GM12878 (cell line): Measurements from ENCODE around the gene PCID2. TPM values are rescaled to one million over a fixed set of nuclear protein-coding genes. Genes with fewer than 3 reads are reported as not detected.

Source experiments
- ATAC-seq: fragments of 200-7000 bp; cut with Tn5 transposase; 3 replicates; pipeline ENCODE4 v1.9.1; 2020; ENCODE audit warnings: mild to moderate bottlenecking, moderate library complexity
- BruUV-seq: library from RNA; stranded (reverse); fragments of 400-500 nt; replicated peaks from 2 replicates; lab custom pipeline; 2021; lab: Mats Ljungman, UMichigan
- CTCF ChIA-PET: fragments of 300-600 bp; sonication (Branson Sonifier 250); formaldehyde crosslinking; extraction: SDS; loops from one replicate; lab custom pipeline; 2021; ENCODE audit warnings: inconsistent platforms; lab: Yijun Ruan, JAX
- POLR2A ChIA-PET: fragments of 350-600 bp; formaldehyde crosslinking; extraction: SDS; loops from one replicate; lab custom pipeline; 2021; ENCODE audit warnings: inconsistent platforms; lab: Charles Lee
- RAD21 ChIA-PET: fragments of 300-600 bp; sonication (Branson Sonifier 250); formaldehyde crosslinking; loops from one replicate; lab custom pipeline; 2023; ENCODE audit warnings: antibody characterized with exemption; ENCODE audit not compliant: unreplicated experiment; lab: Charles Lee
- SMC1A ChIA-PET: fragments of 300-600 bp; sonication (Branson Sonifier 250); formaldehyde crosslinking; loops from one replicate; lab custom pipeline; 2023; ENCODE audit not compliant: unreplicated experiment, uncharacterized antibody; lab: Charles Lee
- DNase-seq: peaks from one replicate; pipeline ENCODE4 v3.0.0-alpha.2; 2011; ENCODE audit warnings: low read depth, low spot score
- FAIRE-seq: peaks from 3 replicates; lab custom pipeline; 2011; peaks lifted over from hg19 to GRCh38; lab: Jason Lieb, UNC
- H2AFZ ChIP-seq: 2 replicates; pipeline ENCODE4 v1.6.0; 2011; ENCODE audit warnings: low read depth, low read length, control low read depth; ENCODE audit not compliant: control insufficient read depth
- H3K27ac ChIP-seq: 2 replicates; pipeline ENCODE4 v1.5.1; 2011; ENCODE audit warnings: control low read depth; ENCODE audit not compliant: control insufficient read depth, insufficient read depth
- H3K27me3 ChIP-seq, 2 experiments: replicated peaks in 1 of 2; 2 replicates each; pipeline versions ENCODE4 v1.6.0 to v1.6.1; 2011; ENCODE audit warnings: low read length in 1 of 2; ENCODE audit not compliant: control insufficient read depth in 2 of 2, insufficient read depth in 2 of 2
- H3K36me3 ChIP-seq, 2 experiments: 2 replicates each; pipeline ENCODE4 v1.5.1; 2011; ENCODE audit warnings: low read length in 1 of 2; ENCODE audit not compliant: control insufficient read depth in 2 of 2, insufficient read depth in 2 of 2
- H3K4me1 ChIP-seq: 2 replicates; pipeline ENCODE4 v1.6.1; 2011; ENCODE audit warnings: mild to moderate bottlenecking, low read length, moderate library complexity, mixed read lengths; ENCODE audit not compliant: control insufficient read depth, insufficient read depth
- H3K4me2 ChIP-seq: 2 replicates; pipeline ENCODE4 v1.6.0; 2011; ENCODE audit warnings: control low read depth; ENCODE audit not compliant: control insufficient read depth, insufficient read depth
- H3K4me3 ChIP-seq: fragments of 200-600 bp; sonication (generic); 2 replicates; pipeline ENCODE4 v1.5.1; 2016
- H3K79me2 ChIP-seq: 2 replicates; pipeline ENCODE4 v1.6.0; 2011; ENCODE audit warnings: low read length; ENCODE audit not compliant: control insufficient read depth, insufficient read depth
- H3K9ac ChIP-seq: 2 replicates; pipeline ENCODE4 v1.8.0; 2011; ENCODE audit warnings: low read length, control low read depth, mixed read lengths; ENCODE audit not compliant: control insufficient read depth, insufficient read depth
- H3K9me3 ChIP-seq: replicated peaks from 3 replicates; pipeline ENCODE4 v1.5.1; 2011; ENCODE audit warnings: mild to moderate bottlenecking, low read length; ENCODE audit not compliant: control insufficient read depth, insufficient read depth
- H4K20me1 ChIP-seq: 2 replicates; pipeline ENCODE4 v1.6.0; 2011; ENCODE audit not compliant: control insufficient read depth, insufficient read depth
- BACH1 ChIP-seq: fragments of 450-650 bp; IDR thresholded peaks from 2 replicates; pipeline ENCODE4 v1.6.1; 2017; ENCODE audit warnings: mild to moderate bottlenecking, borderline replicate concordance
- EGR1 ChIP-seq, 2 experiments: IDR thresholded peaks; 1 replicate in 1 of 2; 2 replicates in 1 of 2; pipeline ENCODE4 v1.6.1; 2011 to 2012; ENCODE audit warnings: low read depth in 2 of 2, low read length in 2 of 2, borderline replicate concordance in 1 of 2, mild to moderate bottlenecking in 1 of 2, moderate library complexity in 1 of 2
- FOS ChIP-seq: IDR thresholded peaks from 3 replicates; pipeline ENCODE4 v1.6.1; 2011; ENCODE audit warnings: borderline replicate concordance; ENCODE audit not compliant: insufficient read length; ENCODE audit errors: extremely low read depth
- HDAC6 ChIP-seq: fragments of 200-600 bp; sonication (generic); IDR thresholded peaks from one replicate; pipeline ENCODE4 v1.8.0; 2017; ENCODE audit warnings: antibody characterized with exemption; ENCODE audit not compliant: unreplicated experiment
- IKZF1 ChIP-seq: fragments of 450-650 bp; conservative IDR thresholded peaks from 2 replicates; pipeline ENCODE4 v1.6.1; 2017; ENCODE audit warnings: antibody characterized with exemption, mild to moderate bottlenecking
- POLR2AphosphoS5 ChIP-seq: IDR thresholded peaks from 2 replicates; pipeline ENCODE4 v1.6.1; 2011; ENCODE audit warnings: mild to moderate bottlenecking, low read length, inconsistent platforms
- RAD51 ChIP-seq: fragments of 450-650 bp; IDR thresholded peaks from 2 replicates; pipeline ENCODE4 v1.6.1; 2016; ENCODE audit warnings: moderate library complexity, mild to moderate bottlenecking, inconsistent platforms
- RUNX3 ChIP-seq: IDR thresholded peaks from 2 replicates; pipeline ENCODE4 v1.6.1; 2012; ENCODE audit warnings: low read length, inconsistent platforms
- SMARCA5 ChIP-seq: fragments of 450-650 bp; IDR thresholded peaks from 2 replicates; pipeline ENCODE4 v1.6.1; 2017; ENCODE audit warnings: mild to moderate bottlenecking
- TCF7 ChIP-seq: IDR thresholded peaks from 2 replicates; pipeline ENCODE4 v1.6.1; 2014; ENCODE audit warnings: antibody characterized with exemption, borderline replicate concordance
- WGBS: methylation state at CpG from one replicate; pipeline ENCODE4 v1.1.6; 2016; ENCODE audit warnings: low lambda C conversion rate; ENCODE audit not compliant: insufficient replicate concordance, insufficient coverage; ENCODE audit errors: missing lambda C conversion rate; 5-methylcytosine and 5-hydroxymethylcytosine counted together
- in situ Hi-C: fragments of 300-500 bp; cut with MboI; formaldehyde crosslinking; loops from 9 replicates; pipeline ENCODE4 v1.14.3; 2018; ENCODE audit warnings: mixed read lengths
- intact Hi-C: fragments of 100-400 bp; cut with micrococcal nuclease; formaldehyde crosslinking; loops from one replicate; pipeline ENCODE4 v1.14.2; 2022; ENCODE audit not compliant: unreplicated experiment
- polyA plus RNA-seq, 11 experiments: library from polyadenylated mRNA; depleted of rRNA in 4 of 11; unstranded in 6 of 11; stranded (reverse) in 5 of 11; fragments of >200 nt; fragmentation: Nextera tagmentation in 4 of 11; fragmentation: Illumina TruSeq in 1 of 11; extraction: Ambion mirVana in 4 of 11; extraction: Trizol in 1 of 11; gene quantifications; 1 replicate in 1 of 11; 2 replicates in 10 of 11; pipeline versions ENCODE4 v1.2.1 to v1.2.3, GENCODE V29; 2011 to 2016; ENCODE audit warnings: inconsistent platforms in 2 of 11, missing spikeins in 2 of 11, low read depth in 1 of 11
- total RNA-seq, 4 experiments: library from RNA; depleted of rRNA in 3 of 4; stranded (reverse); fragments of >200 nt in 3 of 4; fragmentation: Illumina TruSeq in 1 of 4; extraction: Trizol in 1 of 4; gene quantifications; 2 replicates each; pipeline versions ENCODE4 v1.2.1 to v1.2.3, GENCODE V29; 2013 to 2021
- TF ChIP-seq, protein P1 (sequence below): fragments of 450-650 bp; IDR thresholded peaks from 2 replicates; pipeline ENCODE4 v1.6.1; 2016; ENCODE audit warnings: mild to moderate bottlenecking
- TF ChIP-seq, protein P2 (sequence below): fragments of 450-650 bp; conservative IDR thresholded peaks from 2 replicates; pipeline ENCODE4 v1.6.1; 2017; ENCODE audit warnings: mild to moderate bottlenecking, moderate library complexity
- TF ChIP-seq, protein P3 (sequence below): IDR thresholded peaks from 2 replicates; pipeline ENCODE4 v1.6.1; 2012; ENCODE audit warnings: low read depth, low read length, improper control_type of control experiment

The PCID2 gene
- total and polyA plus RNA-seq, 10 of the 15 experiments (the other 5 are each of a cell fraction or from before 2014, with no cell fraction given), result 37.0 to 98.1 (median 58.3) TPM

DNA sequence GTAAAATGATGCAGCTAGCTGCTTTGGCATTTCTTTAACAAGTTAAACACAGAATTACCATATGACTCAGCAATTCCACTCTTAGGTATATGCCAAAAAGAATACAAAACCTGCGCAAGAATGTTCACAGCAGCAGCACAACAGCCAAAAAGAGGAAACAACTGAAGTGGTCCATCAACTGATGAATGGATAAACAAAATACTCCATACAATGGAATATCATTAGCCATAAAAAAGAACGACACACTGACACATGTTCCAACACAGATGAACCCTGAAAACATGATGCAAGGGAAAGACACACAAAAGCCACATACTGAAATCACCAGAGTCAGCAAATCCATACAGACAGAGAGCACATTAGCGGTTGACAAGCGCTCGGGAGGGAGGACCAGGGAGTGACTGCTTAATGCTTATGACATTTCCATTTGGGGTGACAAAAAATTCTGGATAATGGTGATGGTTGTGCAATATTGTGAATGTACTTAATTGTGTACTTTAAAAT lies 3.0 kb downstream of the PCID2 start:
- peaks cover 56% of the 10 kb centered on the region for H3K79me2 ChIP-seq
- H3K9me3 ChIP-seq, result no peaks in the 10 kb centered on the region
- BruUV-seq, result no TSS peak
- ChIA-PET SMC1A (no interaction called here), RAD21 (no interaction called here), POLR2A (no interaction called here), CTCF (no interaction called here)
- no peaks in the 10 kb centered on the region for H4K20me1 ChIP-seq
- no peaks in the 10 kb centered on the region for H3K4me1 ChIP-seq
- H3K4me2 ChIP-seq, result peak overlapping the region; percentile 37
- FAIRE-seq (no peak), ATAC-seq (no peak), DNase-seq (no peak)
- intact Hi-C loops, result loop anchor here (5.0 to 10.0 kb wide), 3 partner anchors 53 to 377 kb away; partner anchors contain the start of gene TFDP1
- WGBS, result 72% methylated on average over 5 of the region's 5 CpGs
- in situ Hi-C loops, result no loop called here
- no peak overlapping the region for H2AFZ ChIP-seq
- TF ChIP-seq BACH1 (peak; percentile 64; the same call in 1 of the 2 replicates), RAD51 (no peak)
- H3K36me3 ChIP-seq, result no peaks in the 10 kb centered on the region; a peak in 1 of 4 replicates
- no peak overlapping the region for H3K9ac ChIP-seq
- H3K27ac ChIP-seq, result no peak overlapping the region
- H3K27me3 ChIP-seq, result no peaks in the 10 kb centered on the region
- no peak overlapping the region for H3K4me3 ChIP-seq

DNA sequence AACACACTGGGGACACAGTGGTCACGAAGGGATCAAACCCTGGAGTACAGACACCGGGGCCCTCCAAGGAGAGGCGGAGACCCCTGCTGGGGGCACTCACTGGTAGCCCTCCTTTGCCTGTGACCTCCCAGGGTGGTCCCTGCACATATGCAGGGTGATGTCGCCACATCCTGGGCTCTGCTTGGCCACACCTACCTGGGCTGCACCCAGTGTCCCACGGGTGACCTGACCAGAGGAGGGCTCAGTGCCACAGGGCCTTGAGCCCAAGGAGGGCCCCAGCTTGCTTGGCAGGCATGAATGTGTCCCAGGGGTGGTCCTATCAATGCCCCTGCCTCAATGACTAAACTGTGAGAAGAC lies 4.1 kb downstream of the PCID2 start:
- in situ Hi-C loops (no loop called here), intact Hi-C loops (loop anchor here (10.0 kb wide), 1 partner anchor 260 kb away; no protein-coding TSS in a partner anchor)
- Histone ChIP-seq H4K20me1 (no peaks in the 10 kb centered on the region), H3K79me2 (peaks cover 47% of the 10 kb centered on the region), H3K9ac (no peak overlapping the region), H3K4me3 (no peak overlapping the region), H3K36me3 (peaks cover 0 to 1% of the 10 kb centered on the region in 2 experiments; a peak in 2 of 4 replicates), H3K27ac (no peak overlapping the region), H3K4me2 (no peak overlapping the region), H3K27me3 (no peaks in the 10 kb centered on the region), H3K4me1 (no peaks in the 10 kb centered on the region), H2AFZ (no peak overlapping the region), H3K9me3 (no peaks in the 10 kb centered on the region)
- DNase-seq, result no peak
- ChIA-PET CTCF (interaction anchor here (0.6 kb wide), 1 partner anchor 94 kb away, joined by 3 read pairs; no protein-coding TSS in a partner anchor), SMC1A (no interaction called here), RAD21 (no interaction called here), POLR2A (interaction anchor here (1.0 kb wide), 1 partner anchor 19 kb away, joined by 3 read pairs; no protein-coding TSS in a partner anchor)
- no peak for ATAC-seq
- no TSS peak for BruUV-seq
- WGBS, result 87% methylated on average over 5 of the region's 5 CpGs
- FAIRE-seq, result no peak
- TF ChIP-seq IKZF1 (no peak), FOS (no peak), HDAC6 (no peak), POLR2AphosphoS5 (no peak), SMARCA5 (no peak), RUNX3 (no peak), EGR1 (IDR thresholded peaks at IDR 0.05; ENCODE audit: borderline replicate concordance in 1 of 2, low read depth in 2 of 2, low read length in 2 of 2) (no peak), BACH1 (no peak), TCF7 (no peak)
- TF ChIP-seq, protein P1, sequence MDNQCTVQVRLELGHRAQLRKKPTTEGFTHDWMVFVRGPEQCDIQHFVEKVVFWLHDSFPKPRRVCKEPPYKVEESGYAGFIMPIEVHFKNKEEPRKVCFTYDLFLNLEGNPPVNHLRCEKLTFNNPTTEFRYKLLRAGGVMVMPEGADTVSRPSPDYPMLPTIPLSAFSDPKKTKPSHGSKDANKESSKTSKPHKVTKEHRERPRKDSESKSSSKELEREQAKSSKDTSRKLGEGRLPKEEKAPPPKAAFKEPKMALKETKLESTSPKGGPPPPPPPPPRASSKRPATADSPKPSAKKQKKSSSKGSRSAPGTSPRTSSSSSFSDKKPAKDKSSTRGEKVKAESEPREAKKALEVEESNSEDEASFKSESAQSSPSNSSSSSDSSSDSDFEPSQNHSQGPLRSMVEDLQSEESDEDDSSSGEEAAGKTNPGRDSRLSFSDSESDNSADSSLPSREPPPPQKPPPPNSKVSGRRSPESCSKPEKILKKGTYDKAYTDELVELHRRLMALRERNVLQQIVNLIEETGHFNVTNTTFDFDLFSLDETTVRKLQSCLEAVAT, result no peak
- TF ChIP-seq, protein P2, sequence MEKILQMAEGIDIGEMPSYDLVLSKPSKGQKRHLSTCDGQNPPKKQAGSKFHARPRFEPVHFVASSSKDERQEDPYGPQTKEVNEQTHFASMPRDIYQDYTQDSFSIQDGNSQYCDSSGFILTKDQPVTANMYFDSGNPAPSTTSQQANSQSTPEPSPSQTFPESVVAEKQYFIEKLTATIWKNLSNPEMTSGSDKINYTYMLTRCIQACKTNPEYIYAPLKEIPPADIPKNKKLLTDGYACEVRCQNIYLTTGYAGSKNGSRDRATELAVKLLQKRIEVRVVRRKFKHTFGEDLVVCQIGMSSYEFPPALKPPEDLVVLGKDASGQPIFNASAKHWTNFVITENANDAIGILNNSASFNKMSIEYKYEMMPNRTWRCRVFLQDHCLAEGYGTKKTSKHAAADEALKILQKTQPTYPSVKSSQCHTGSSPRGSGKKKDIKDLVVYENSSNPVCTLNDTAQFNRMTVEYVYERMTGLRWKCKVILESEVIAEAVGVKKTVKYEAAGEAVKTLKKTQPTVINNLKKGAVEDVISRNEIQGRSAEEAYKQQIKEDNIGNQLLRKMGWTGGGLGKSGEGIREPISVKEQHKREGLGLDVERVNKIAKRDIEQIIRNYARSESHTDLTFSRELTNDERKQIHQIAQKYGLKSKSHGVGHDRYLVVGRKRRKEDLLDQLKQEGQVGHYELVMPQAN, result no peak
- TF ChIP-seq, protein P3, sequence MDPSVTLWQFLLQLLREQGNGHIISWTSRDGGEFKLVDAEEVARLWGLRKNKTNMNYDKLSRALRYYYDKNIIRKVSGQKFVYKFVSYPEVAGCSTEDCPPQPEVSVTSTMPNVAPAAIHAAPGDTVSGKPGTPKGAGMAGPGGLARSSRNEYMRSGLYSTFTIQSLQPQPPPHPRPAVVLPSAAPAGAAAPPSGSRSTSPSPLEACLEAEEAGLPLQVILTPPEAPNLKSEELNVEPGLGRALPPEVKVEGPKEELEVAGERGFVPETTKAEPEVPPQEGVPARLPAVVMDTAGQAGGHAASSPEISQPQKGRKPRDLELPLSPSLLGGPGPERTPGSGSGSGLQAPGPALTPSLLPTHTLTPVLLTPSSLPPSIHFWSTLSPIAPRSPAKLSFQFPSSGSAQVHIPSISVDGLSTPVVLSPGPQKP, result no peak
